ENCODE measurements around the gene DHRS3.
"Not testable (repeated sequence)": the region's sequence is repeated elsewhere in the genome, so short reads cannot be mapped to it uniquely, and the experiment has no call there.

The DHRS3 gene

DNA sequence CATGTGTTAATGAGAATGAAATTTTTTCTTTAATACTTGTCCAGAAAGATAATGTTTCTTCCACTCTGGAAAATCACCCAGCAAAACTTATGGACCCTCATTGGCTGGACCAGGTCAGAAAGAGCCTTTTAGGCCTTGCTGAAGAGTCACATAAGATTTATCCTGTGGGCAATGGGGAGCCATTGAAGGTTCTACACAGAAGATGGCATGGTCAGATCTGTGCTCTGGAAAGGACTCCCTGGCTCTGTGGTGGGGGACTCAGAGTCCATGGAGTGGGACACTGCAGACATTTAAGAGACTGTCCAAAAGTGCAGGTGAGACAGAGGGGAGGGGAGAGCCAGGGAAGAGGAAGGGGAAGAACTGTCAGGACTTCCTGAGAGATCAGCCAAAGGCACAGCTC is 66.4 kb downstream of the DHRS3 start:
- DNase-seq: no peak

DNA sequence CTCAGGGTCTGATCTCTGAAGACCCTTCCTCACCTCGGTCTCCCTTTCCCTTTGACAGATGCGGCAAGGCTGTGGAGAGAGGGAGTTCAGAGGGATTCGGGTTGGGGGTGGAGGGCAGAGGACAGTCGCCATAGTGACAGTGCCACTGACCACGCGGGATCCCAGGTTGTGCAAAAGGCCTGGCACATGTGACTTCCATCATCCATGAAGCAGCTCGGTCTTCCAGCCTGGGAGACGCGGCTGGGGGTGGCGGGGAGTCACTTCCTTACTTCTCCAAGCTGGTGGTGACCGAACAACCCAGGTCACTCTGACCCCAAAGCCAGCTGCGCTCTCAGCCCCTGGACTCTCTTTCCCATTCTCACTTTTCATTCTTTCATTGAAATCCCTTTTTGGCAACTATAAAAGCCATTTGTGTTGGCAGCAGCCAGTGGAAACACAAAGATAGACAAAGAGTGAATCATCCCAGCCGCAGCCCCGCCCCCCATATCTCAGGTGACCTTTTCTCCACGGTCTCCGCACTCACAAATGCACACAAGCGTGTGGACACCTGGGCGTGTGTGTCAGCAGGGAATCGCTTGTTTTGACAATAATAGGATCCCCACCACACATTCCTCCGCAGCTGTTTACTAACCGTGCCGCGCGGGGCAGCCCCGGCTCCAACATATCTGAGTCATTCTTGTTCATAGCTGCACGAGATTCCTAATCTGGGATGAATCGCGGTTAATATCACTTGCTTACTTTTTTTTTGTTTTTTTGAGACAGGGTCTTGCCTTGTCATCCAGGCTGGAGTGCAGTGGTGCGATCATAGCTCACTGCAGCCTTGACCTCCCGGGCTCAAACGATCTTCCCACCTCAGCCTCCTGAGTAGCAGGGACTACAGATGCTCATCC is 68.3 kb downstream of the DHRS3 start:
- DNase-seq: no peak

DNA sequence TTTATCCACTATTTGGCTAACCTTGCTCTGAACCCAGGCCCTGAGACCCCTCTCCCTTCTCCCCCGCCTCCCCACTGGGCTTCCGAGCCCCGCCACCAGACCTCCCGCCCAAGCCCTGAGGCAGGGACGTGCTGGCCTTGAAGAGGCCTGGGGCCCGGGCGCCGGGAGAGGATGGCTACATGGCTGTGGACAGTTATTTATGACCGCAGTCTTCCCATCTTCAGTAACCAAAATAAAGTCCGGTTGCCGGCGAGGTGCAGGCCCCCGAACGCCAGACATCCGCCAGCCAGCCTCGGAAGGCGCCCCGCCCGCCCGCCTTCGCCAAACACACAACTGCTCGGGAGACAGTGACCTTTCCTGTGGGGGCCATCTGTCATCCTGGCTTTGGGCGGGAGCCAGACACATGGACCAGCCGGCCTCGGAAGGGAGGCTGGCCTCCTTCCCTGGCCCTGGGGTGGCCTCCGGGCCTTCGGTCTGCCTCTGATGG is 69.0 kb downstream of the DHRS3 start:
- no peak for DNase-seq

DNA sequence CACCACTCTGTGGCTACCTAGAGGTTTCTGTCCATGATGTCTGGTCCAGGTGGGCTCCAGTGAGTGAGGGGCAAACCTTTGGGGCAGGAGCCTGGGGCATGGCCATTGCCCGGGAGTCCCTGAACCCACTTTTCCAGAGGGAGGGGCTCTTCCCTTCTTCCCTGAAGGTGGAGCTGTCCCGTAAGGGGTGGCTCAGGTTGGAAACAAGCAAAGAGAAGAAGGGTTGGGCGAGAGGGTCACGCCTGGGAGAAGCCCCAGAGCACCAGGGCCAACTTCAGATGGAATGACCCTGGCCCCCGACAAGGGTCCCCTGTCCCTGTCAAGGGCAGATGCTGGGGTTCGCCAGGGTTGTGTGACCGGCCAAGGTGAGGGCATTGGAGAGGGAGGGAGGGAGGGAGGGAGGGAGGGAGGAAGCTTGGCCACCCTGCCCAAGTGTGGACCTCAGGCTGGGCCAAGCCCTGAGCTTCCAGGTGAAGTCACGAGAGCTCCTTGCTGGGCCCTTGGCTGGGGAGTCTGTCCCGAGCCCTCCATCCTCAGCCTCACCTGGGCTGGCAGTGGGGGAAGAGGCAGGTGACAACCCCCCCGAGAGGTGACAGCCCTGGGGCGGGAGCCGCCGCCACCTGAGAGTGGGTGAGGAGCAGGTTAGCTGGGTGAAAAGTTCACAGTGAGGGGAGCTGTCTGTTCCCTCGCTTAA is 69.6 kb downstream of the DHRS3 start:
- DNase-seq: no peak

DNA sequence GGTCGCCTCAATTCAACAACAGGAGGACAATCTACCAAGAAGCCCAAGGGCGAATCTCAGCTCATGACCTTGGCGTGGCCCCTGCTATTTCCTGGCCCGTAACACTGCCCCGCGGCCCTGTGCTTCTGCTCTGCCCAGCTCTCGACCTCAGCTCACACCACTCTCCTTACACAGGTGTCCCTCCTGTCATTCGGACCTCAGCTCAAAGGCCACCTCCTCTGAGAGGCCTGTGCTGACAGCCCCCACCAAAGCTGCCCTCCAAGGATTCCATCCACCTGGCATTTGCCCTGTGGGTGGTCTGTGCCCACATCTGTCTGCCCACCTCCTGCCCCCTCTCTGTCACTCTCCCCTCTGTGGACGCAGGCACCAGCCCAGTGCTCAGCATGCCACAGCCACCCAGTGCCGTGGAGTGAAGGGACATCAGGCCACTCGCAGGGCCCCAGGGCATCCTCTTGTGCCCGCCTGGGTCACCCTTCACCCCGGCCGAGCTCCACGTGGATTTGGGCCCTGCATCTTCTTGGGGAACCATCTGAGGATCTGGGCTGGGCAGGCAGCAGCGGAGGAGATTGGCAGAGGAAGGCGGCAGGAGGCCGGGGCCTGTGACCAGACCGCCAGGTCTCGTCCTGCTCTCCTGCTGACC is 70.3 kb downstream of the DHRS3 start:
- DNase-seq: no peak

DNA sequence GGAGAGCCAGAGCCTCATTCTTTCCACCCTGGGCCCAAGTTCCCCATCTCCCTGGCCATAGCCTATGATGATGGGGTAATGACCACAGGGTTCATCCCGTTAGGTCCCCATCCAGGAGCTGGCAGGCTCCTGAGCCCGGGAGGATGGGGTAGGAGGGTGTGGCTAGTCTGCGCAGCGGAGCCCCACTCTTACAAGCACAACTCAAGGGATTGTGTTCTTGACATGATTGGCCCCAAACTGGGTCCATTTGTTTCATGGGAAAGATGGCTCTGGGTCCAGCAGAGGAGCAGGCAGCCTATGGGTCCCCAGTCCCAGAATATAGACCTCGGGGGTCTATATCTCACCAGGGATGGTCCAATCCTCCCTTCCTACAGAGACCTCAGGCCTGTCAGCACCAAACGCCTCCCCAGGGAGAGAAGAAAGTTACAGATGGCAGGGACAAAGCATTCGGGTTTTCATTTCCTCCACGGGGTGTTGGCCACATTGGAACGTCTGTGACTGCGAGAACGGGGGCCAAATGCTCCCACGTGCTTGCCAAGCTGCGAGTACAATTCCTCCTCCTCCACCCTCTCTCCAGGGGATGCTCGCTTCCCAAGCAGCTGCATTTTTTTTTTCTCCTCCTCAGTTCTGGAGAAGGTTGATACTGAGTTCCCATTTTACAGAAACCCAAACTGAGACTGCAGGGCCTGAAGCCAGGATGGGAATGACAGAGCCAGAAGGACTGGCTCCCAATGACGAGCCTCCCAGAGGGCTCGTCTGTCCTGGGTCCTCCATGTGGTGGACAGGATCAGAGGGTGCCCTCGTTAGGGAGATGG is 71.0 kb downstream of the DHRS3 start:
- DNase-seq: no peak

DNA sequence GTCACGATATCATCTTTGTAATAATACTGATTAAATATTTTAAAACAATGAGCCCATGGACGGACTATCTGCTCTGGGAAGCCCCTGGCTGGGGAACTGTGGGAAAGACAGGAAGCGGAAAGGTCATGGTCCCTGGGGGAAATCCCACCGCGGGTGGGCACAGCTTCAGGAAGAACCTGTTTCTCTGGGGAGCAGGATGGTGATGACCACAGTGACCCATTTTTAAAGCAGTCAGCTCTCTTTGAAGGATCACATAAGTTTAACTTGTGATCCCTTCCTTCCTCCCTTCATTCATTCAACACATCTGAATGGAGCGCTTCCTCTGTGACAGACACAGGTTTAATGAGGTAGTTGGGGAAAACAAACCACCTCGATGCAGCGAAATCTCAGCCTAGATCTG is 73.0 kb downstream of the DHRS3 start:
- DNase-seq: no peak

DNA sequence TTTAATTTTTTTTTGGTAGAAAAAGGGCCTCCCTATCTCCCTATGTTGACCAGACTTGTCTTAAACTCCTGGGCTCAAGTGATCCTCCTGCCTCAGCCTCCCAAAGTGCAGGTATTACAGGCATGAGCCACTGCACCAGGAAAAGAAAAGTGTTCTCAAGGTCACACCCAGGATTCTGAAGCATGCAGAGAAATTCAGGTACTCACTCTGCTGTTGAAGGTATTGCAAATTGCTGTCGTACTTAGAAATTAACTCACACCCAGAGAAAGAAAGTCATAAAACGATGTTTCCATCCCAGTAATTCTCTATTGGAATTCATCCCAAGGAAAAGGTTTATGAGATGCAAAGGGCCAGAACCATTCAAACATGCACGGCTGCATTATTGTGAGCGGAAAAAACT is 73.7 kb downstream of the DHRS3 start:
- DNase-seq: no peak

DNA sequence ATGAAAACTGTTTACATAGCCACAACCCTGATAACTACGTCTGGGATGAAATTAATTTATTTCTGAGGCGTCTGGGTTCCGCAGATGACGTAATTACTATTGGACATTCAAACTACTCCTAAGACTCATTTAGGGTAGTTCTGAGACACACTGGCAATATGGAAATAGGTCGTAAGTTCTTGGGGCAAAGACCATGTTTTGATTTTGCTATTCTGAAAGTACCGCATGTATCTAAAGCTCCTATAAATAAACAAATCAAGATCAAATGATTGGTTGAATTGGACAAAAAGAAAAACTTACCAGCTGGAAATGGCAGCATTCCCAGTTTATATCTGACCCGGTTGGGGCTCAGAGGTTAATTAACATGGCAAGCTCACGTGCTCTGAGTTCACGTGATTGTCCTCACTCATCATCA is 74.3 kb downstream of the DHRS3 start:
- no peak for DNase-seq

DNA sequence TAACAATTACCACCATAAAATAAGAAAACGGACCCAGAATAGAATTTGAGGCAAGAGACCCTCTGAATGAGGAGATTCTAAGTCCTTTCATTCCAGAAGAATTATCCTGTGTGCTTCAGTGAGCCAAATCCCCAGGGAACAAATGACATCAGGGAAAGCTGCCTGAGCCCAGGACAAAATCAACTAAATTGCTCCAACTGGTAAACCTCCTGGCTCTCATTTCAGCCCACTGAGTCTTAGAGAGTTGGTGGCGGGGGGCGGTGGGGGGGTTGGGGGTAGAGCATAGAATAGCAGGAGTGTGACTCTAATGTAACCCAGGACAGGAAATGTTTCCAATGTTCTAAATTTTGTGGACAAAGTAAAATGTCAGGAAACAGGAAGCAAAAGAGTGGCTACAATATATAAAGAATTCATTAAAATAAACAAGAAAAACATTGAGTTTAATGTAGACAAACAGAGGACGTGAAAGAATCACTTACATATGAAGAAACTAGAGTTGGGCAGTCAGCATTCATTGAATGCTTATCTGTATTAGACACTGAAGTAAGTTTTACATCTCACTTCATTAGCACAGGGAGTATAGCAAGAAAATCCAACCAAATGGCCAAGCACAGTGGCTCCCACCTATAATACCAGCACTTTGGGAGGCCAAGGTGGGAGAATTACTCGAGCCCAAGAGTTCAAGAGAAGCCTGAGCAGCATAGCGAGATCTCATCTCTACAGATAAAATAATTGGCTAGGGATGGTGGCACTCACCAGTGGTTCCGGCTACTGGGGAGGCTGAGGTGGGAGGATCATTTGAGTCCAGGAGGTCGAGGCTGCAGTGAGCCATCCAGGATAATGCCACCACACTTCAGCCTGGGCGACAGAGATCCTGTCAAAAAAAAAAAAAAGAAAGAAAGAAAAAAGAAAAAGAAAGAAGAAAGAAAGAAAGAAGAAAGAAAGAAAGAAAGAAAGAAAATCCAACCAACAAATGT is 75.1 kb downstream of the DHRS3 start:
- DNase-seq: no peak

DNA sequence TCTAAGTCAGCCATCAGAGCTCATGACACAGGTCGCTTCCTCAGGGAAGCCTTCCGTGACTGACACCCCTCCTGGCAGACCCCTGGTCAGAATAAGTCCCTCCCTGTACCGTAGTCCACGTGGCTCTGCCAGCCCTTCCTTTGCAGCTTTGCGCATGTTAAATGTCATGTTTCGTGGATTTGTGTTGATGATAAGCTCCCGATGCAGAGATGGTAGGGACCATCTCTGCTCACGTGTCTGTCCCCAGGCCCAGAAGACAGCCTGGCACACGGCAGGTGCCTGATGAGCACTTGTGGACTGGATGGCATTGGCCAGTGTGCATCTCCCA is 75.9 kb downstream of the DHRS3 start:
- DNase-seq: no peak

DNA sequence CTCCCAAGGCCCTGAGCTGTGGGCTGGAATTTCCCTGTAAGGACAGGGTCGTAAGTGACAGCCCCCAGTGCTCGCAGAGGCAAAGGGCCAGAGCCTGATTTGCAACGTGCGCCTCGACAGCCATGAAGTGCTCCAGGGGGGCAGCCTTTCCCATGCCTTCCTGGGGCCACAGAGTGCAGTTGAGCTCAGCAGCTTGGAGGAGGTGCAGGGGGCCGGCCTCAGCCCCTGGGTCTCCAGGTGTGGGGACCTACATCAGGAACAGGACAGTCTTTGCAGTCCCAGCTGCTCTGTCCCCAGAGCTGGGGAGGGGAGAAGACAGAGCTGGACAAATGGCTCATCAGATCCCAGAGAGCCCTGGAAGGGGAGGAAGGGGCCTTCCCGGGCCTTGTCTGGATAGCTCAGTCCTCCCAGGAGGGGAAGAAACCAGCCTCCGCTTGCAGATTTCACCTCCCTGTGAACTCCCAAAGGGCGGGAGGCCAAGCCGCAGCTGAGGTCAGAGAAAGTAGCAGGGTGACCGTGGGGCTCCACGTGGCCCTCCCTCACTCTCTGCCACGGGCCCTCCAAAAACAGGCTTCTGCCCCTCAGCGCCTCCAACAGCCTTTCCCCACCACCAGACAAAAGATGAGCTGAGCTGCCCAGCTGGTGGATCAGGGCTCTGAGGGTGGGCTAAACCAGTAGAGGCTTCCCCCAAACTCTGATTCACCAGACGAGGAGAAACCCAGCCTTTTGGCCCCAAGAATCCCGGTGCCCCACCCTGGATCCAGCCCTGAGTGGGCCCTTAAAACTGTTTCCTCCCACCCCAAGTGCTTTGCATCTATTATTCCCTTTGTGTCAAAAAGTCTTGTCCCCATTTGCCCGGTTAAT is 76.5 kb downstream of the DHRS3 start:
- DNase-seq: no peak

DNA sequence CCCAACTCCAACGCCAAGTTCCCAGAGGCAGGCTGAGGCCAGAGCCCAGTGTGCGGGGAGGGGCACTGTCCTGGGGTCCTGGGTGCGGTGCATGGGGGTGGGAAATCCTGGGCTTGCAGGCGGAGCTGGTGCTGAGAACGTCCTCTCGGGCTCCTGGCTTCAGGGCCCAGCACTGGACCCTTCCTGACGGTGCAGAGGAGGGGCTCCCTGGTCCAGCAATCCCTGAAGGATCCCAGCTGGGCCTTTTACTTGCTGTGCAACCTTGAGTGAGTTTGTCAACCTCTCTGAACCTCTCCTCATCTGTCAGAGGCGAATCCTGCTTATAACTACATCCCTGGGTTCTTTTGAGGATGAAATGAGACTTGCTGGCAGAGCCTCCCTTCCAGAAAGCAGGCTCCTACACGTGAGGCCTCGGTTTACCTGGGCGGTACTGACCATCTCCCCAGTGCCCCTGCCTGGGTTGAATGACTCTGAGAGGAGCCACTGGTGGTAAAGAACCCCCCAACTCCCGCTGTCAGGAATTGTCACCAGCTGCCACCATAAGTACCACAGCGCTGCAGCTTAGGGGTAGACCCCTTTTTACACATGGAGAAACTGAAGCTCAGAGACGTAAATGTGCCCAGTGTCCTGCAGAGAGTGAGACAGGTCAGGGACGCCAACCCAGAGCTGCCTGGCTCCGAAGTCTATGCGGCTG is 77.3 kb downstream of the DHRS3 start:
- no peak for DNase-seq

DNA sequence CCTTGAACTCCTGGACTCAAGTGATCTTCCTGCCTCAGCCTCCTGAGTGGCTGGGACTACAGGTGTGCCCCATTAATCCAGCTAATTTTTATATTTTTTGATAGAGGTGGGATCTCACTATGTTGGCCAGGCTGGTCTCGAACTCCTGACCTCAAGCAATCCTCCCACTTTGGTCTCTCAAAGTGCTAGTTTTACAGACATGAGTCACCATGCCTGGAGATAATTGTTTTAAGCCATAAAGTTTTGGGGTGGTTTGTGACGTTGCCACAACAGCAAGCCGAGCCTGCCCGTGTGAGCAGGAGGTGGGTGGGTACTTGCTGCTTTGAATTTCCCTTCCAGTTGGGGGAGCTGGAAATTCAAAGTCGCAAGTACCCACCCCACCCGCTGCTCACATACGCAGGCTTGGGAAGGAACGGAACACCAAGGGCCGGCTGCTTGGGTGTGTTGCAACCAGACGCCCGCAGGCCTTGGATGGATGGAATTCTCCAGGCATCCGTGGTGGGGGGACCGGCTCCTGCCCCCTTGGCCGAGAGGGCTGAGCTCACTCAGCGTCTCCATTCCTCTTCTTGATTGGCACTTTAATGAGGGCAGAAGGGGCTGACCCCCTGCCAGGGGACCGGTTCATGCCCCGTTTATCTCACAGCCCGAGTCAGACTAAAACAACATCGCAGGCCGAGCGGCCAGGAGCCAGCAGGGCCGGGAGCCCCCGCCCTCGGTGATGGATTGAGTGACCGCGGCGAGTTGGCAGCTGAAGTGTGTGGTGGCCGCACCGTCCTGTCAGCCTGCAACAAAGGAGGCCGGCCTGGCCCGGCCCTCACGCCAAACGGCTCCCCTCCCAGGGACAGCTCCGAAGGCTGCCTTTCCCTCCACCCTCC is 78.1 kb downstream of the DHRS3 start:
- no peak for DNase-seq

DNA sequence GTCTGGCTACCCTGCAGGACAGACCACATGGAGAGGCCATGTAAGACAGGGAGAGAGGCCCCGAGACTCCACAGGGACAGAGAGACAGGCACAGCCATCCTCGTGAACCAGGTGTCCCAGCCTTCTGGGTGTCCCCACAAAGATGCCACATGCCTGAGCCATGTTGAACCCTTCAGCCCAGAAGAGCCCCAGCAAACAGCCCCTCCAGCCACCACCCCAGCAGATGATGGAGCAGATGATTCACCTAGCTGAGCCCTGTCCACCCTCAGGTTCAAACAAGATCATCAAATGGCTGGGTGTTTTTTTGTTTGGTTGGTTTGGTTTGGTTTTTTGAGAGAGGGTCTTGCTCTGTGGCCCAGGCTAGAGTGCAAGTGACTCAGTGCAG is 78.7 kb downstream of the DHRS3 start:
- DNase-seq: no peak

DNA sequence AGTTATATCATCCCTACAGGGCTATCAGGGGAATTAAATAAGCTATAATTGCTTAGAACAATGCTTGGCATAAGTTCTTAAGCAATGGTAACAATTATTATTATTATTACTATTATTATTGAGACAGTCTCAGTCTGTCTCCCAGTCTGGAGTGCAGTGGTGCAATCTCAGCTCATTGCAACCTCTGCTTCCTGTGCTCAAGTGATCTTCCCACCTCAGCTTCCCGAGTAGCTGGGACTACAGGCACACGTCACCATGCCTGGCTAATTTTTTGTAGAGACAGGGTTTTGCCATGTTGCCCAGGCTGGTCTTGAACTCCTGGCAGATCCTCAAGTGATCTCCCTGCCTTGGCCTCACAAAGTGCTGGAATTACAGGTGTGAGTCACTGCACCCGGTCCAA is 79.5 kb downstream of the DHRS3 start:
- not testable (repeated sequence) for DNase-seq

DNA sequence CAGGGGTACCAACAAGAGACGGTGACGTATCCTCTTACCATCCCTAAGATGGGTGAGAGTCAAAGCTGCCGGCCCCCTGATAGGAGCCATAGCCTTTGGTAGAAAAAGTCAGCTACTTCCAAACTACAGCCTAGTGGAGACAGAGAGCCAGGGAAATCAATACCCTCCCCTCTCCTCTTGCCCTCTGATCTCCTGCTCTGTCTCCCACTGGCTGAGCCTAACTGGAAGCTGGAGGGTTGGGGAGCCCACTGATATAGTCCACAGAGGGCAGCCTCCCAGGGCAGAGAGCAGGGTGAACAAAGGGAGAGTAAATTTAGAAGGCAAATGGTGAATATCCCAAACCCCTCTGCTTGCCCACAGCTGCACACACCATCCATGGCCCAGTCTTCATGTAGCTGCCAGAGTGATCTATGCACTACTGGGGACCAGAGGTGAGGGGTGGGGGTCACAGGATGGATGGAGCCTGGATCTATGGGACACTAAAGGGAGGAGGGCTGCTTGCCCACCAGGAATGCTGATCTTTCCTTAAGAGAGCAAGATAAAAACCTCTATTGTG is 80.0 kb downstream of the DHRS3 start:
- no peak for DNase-seq

DNA sequence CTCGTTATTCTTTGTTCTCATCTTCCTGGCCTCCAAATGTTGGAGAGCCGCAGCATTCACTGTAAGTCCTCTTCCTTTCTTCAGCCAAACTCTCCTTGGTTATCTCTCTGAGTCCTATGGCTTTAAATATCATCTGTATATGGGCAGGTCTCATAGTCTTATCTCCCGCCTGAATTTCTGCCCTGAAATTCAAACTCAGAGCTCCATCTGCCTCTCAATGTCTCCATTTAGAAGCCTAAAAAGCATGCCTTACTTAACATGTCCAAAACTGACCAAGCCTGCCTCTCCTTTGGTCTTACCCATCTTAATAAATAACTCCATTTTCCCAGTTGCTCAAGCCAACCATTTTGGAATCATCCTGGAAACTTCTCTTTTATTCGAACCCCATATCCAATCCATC is 80.7 kb downstream of the DHRS3 start:
- no peak for DNase-seq
